ENCODE data around the gene ATP11A.

ATP11A gene

GRCh38 chr13:112899281-112900225, 209.7 kb downstream of the ATP11A start:
- no peaks in the 10 kb centered on the region for H3K27me3 ChIP-seq (ENCODE audit: control insufficient read depth, insufficient read depth, low read length, poor library complexity, severe bottlenecking)
- H3K36me3 ChIP-seq (ENCODE audit: control insufficient read depth, insufficient read depth, low read length): peaks cover 20% of the 10 kb centered on the region
- H3K9me3 ChIP-seq (ENCODE audit: control insufficient read depth, low read length): no peaks in the 10 kb centered on the region
- H3K4me1 ChIP-seq (ENCODE audit: control insufficient read depth, insufficient read depth, low read length): peaks cover 17% of the 10 kb centered on the region
- H3K4me3 ChIP-seq (ENCODE audit: insufficient read depth, low read depth, low read length): no peak overlapping the region
- WGBS, 2 experiments: 93 to 94% methylated on average over 29 of the region's 29 CpGs
- no peak overlapping the region for H3K27ac ChIP-seq (ENCODE audit: insufficient read depth, low read depth, low read length, poor library complexity, severe bottlenecking)

- H3K9me3 ChIP-seq (ENCODE audit: control insufficient read depth, low read length): no peaks in the 10 kb centered on the region
- peaks cover 13% of the 10 kb centered on the region for H3K4me1 ChIP-seq (ENCODE audit: control insufficient read depth, insufficient read depth, low read length)
- H3K27me3 ChIP-seq (ENCODE audit: control insufficient read depth, insufficient read depth, low read length, poor library complexity, severe bottlenecking): no peaks in the 10 kb centered on the region
- no peak overlapping the region for H3K27ac ChIP-seq (ENCODE audit: insufficient read depth, low read depth, low read length, poor library complexity, severe bottlenecking)
- peaks cover 21% of the 10 kb centered on the region for H3K36me3 ChIP-seq (ENCODE audit: control insufficient read depth, insufficient read depth, low read length)
- H3K4me3 ChIP-seq (ENCODE audit: insufficient read depth, low read depth, low read length): no peak overlapping the region
- 95% methylated on average over 9 of the region's 9 CpGs for WGBS, 2 experiments
Measured at GRCh38 chr13:112900226-112900600, 210.4 kb downstream of the ATP11A start.

DNA sequence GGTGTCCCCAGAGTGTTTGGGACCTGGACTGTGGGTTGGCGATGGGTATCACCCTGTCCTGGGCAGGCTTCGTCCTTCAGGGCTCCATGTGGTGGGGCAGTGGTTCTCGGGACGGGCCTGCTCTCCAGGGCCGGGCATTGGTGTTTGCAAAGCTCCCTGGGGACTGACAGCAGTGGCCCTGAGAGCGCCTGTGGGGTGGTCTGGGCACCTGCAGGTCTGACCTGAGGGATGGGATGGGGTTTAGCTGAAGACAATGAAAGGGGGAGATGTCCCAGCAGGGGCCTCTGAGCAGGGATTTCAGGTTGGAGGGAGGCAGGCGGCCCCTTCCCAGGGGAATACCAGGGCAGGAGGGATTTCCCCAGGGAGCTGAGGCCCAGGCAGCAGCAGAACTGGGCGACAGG, 210.9 kb downstream of the ATP11A start:
- Histone ChIP-seq H3K36me3 (ENCODE audit: control insufficient read depth, insufficient read depth, low read length) (peaks cover 21% of the 10 kb centered on the region), H3K27ac (ENCODE audit: insufficient read depth, low read depth, low read length, poor library complexity, severe bottlenecking) (no peak overlapping the region), H3K4me1 (ENCODE audit: control insufficient read depth, insufficient read depth, low read length) (peaks cover 9% of the 10 kb centered on the region), H3K4me3 (ENCODE audit: insufficient read depth, low read depth, low read length) (no peak overlapping the region), H3K9me3 (ENCODE audit: control insufficient read depth, low read length) (no peaks in the 10 kb centered on the region), H3K27me3 (ENCODE audit: control insufficient read depth, insufficient read depth, low read length, poor library complexity, severe bottlenecking) (no peaks in the 10 kb centered on the region)
- WGBS, 2 experiments: 71 to 72% methylated on average over 8 of the region's 8 CpGs

- Histone ChIP-seq H3K36me3 (ENCODE audit: control insufficient read depth, insufficient read depth, low read length) (peaks cover 21% of the 10 kb centered on the region), H3K27me3 (ENCODE audit: control insufficient read depth, insufficient read depth, low read length, poor library complexity, severe bottlenecking) (no peaks in the 10 kb centered on the region), H3K4me1 (ENCODE audit: control insufficient read depth, insufficient read depth, low read length) (peaks cover 12% of the 10 kb centered on the region), H3K9me3 (ENCODE audit: control insufficient read depth, low read length) (no peaks in the 10 kb centered on the region), H3K27ac (ENCODE audit: insufficient read depth, low read depth, low read length, poor library complexity, severe bottlenecking) (no peak overlapping the region), H3K4me3 (ENCODE audit: insufficient read depth, low read depth, low read length) (no peak overlapping the region)
- 83 to 87% methylated on average over 14 of the region's 14 CpGs for WGBS, 2 experiments
Measured at GRCh38 chr13:112902101-112902651, 212.3 kb downstream of the ATP11A start.

DNA sequence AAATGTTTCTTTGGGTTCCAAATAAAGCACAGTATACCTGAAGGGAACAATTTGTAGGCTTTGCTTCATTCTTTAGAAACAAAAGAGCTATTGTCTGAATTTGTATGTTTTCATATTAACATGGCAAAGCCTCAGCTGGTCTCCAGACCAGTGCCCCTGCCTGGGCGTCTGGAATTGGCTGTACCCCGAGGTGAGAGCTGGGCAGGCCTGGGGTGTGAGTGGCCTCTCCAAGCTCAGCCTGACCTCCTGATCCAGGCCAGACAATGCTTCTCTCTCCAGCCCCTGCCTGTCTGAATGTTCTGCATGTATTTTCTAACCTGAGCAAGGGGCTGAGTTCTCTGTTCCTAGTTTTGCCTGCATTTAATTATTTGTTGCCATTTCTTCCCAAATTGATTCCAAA, 212.8 kb downstream of the ATP11A start:
- no peaks in the 10 kb centered on the region for H3K27me3 ChIP-seq (ENCODE audit: control insufficient read depth, insufficient read depth, low read length, poor library complexity, severe bottlenecking)
- no peak overlapping the region for H3K27ac ChIP-seq (ENCODE audit: insufficient read depth, low read depth, low read length, poor library complexity, severe bottlenecking)
- H3K4me1 ChIP-seq (ENCODE audit: control insufficient read depth, insufficient read depth, low read length): peaks cover 12% of the 10 kb centered on the region
- H3K9me3 ChIP-seq (ENCODE audit: control insufficient read depth, low read length): no peaks in the 10 kb centered on the region
- H3K4me3 ChIP-seq (ENCODE audit: insufficient read depth, low read depth, low read length): no peak overlapping the region
- 73 to 86% methylated on average over 2 of the region's 2 CpGs for WGBS, 2 experiments
- peaks cover 21% of the 10 kb centered on the region for H3K36me3 ChIP-seq (ENCODE audit: control insufficient read depth, insufficient read depth, low read length)

GRCh38 chr13:112903071-112903577, 213.3 kb downstream of the ATP11A start:
- 96 to 97% methylated on average over 8 of the region's 8 CpGs for WGBS, 2 experiments
- Histone ChIP-seq H3K27ac (ENCODE audit: insufficient read depth, low read depth, low read length, poor library complexity, severe bottlenecking) (no peak overlapping the region), H3K36me3 (ENCODE audit: control insufficient read depth, insufficient read depth, low read length) (peaks cover 21% of the 10 kb centered on the region), H3K27me3 (ENCODE audit: control insufficient read depth, insufficient read depth, low read length, poor library complexity, severe bottlenecking) (no peaks in the 10 kb centered on the region), H3K9me3 (ENCODE audit: control insufficient read depth, low read length) (no peaks in the 10 kb centered on the region), H3K4me1 (ENCODE audit: control insufficient read depth, insufficient read depth, low read length) (peaks cover 12% of the 10 kb centered on the region), H3K4me3 (ENCODE audit: insufficient read depth, low read depth, low read length) (no peak overlapping the region)

DNA sequence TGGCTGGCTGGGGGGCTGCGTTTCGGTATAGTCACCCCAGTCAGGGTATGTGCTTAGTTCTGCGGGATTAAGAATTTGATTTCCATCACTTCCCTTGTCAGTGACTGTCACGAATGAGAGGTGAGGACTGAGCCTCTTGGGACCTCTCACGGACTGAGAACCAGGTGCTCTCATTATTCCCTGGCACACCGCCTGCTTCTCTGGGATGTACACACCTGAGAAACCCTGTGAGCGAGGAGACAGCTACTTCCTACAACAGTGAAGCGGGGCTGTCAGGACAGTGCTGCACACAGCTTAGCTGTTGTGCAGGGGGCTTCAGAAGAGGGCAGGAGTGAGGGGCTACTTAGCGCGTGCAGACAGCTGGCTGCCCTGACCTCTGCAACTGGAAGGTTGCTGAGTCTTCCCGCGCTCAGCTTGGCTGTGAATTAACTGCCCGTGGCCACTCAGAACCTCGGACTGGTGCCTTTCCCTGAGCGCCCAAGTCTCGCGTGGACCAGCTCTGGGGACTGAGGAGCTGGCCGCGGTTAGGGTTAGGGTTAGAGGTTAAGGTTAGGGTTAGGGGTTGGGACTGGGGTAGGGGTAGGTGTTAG, 213.9 kb downstream of the ATP11A start:
- H3K9me3 ChIP-seq (ENCODE audit: control insufficient read depth, low read length): no peaks in the 10 kb centered on the region
- 96% methylated on average over 19 of the region's 19 CpGs for WGBS, 2 experiments
- peaks cover 21% of the 10 kb centered on the region for H3K36me3 ChIP-seq (ENCODE audit: control insufficient read depth, insufficient read depth, low read length)
- peaks cover 12% of the 10 kb centered on the region for H3K4me1 ChIP-seq (ENCODE audit: control insufficient read depth, insufficient read depth, low read length)
- H3K27ac ChIP-seq (ENCODE audit: insufficient read depth, low read depth, low read length, poor library complexity, severe bottlenecking): no peak overlapping the region
- H3K4me3 ChIP-seq (ENCODE audit: insufficient read depth, low read depth, low read length): no peak overlapping the region
- no peaks in the 10 kb centered on the region for H3K27me3 ChIP-seq (ENCODE audit: control insufficient read depth, insufficient read depth, low read length, poor library complexity, severe bottlenecking)

DNA sequence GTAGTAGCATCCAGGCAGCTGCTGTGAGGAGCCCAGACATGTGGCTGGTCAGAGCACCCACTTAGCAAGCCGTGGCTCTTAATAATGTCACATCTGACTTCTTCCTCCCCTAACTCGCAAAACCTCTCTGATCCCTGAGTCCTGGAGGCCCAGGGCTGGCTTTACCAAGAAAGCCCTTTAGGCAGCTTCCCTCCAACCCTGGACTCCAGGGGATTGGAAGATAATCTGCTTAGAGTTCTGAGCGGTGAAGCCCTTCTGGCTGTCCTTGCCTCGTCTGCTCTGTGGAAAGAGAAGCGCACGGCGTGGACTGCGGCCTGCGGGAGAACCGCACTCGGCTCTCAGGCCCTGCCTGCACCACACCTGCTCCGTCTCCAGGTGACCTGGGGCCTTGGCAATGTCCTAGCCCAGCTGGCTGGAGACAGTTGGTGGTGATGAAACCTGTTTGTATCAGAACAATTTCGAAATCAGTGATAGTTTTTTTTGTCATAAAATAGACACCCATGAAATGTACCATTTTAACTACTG, 214.7 kb downstream of the ATP11A start:
- Histone ChIP-seq H3K27me3 (ENCODE audit: control insufficient read depth, insufficient read depth, low read length, poor library complexity, severe bottlenecking) (no peaks in the 10 kb centered on the region), H3K36me3 (ENCODE audit: control insufficient read depth, insufficient read depth, low read length) (peaks cover 21% of the 10 kb centered on the region), H3K27ac (ENCODE audit: insufficient read depth, low read depth, low read length, poor library complexity, severe bottlenecking) (no peak overlapping the region), H3K4me1 (ENCODE audit: control insufficient read depth, insufficient read depth, low read length) (peaks cover 12% of the 10 kb centered on the region), H3K9me3 (ENCODE audit: control insufficient read depth, low read length) (no peaks in the 10 kb centered on the region), H3K4me3 (ENCODE audit: insufficient read depth, low read depth, low read length) (no peak overlapping the region)
- WGBS, 2 experiments: 95% methylated on average over 13 of the region's 13 CpGs

DNA sequence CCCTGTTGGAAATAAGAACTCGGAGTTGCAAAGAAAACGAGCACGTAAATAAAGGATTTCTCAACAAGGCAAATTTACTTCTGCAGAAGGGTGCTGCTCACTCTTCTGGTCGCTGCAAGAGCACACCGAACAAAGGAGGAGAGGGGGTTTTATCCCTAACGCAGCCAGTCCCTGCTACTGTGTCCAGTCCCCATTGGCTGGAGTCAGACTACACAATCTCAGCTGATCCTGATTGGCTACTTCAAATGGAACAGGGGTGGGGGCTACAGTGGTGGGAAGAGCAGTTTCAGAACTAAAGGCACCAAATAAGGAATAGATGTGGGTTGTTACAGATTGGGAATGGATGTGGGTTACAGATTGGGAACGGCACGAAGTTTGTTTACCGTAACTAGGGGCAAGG, 215.2 kb downstream of the ATP11A start:
- 96 to 99% methylated on average over 9 of the region's 9 CpGs for WGBS, 2 experiments
- Histone ChIP-seq H3K36me3 (ENCODE audit: control insufficient read depth, insufficient read depth, low read length) (peaks cover 21% of the 10 kb centered on the region), H3K4me3 (ENCODE audit: insufficient read depth, low read depth, low read length) (no peak overlapping the region), H3K9me3 (ENCODE audit: control insufficient read depth, low read length) (no peaks in the 10 kb centered on the region), H3K27ac (ENCODE audit: insufficient read depth, low read depth, low read length, poor library complexity, severe bottlenecking) (no peak overlapping the region), H3K27me3 (ENCODE audit: control insufficient read depth, insufficient read depth, low read length, poor library complexity, severe bottlenecking) (no peaks in the 10 kb centered on the region), H3K4me1 (ENCODE audit: control insufficient read depth, insufficient read depth, low read length) (peaks cover 12% of the 10 kb centered on the region)

DNA sequence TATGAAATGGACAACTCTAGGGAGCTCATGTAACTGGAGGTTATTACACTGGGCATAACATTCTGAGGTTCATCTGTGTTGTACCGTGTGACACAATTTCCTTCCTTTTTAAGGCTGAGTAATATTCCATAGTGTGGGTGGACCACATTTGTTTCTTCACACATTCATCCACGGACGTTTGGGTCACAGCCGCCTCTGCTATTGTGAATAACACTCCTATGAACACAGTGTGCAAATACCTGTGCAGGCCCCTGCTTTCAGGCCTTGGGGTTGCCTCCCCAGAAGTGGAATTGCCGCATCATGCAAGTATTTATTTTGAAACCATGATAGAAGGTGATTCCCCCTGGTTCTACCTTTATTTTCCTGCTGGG, 215.8 kb downstream of the ATP11A start:
- Histone ChIP-seq H3K36me3 (ENCODE audit: control insufficient read depth, insufficient read depth, low read length) (peaks cover 21% of the 10 kb centered on the region), H3K4me1 (ENCODE audit: control insufficient read depth, insufficient read depth, low read length) (peaks cover 12% of the 10 kb centered on the region), H3K27me3 (ENCODE audit: control insufficient read depth, insufficient read depth, low read length, poor library complexity, severe bottlenecking) (no peaks in the 10 kb centered on the region), H3K9me3 (ENCODE audit: control insufficient read depth, low read length) (no peaks in the 10 kb centered on the region), H3K27ac (ENCODE audit: insufficient read depth, low read depth, low read length, poor library complexity, severe bottlenecking) (peak overlapping the region; percentile 38), H3K4me3 (ENCODE audit: insufficient read depth, low read depth, low read length) (no peak overlapping the region)
- WGBS, 2 experiments: 92% methylated on average over 5 of the region's 5 CpGs
